Measurements from ENCODE around the gene LZTR1. TPM values are rescaled to one million over a fixed set of nuclear protein-coding genes. Genes with fewer than 3 reads are reported as not detected.
A peak's percentile ranks its signal among the peaks of the same experiment; 100 is the strongest.
"Not testable (repeated sequence)": the region's sequence is repeated elsewhere in the genome, so short reads cannot be mapped to it uniquely, and the experiment has no call there.

Gene LZTR1
- total RNA-seq, 1 donor from 2014 or later = 72.8 TPM

GRCh38 chr22:21043860-21044535 is 61.9 kb downstream of the LZTR1 start:
- no peak for TF ChIP-seq CTCF (IDR thresholded peaks at IDR 0.05)
- H3K27ac ChIP-seq = no peak overlapping the region

GRCh38 chr22:21044931-21045584 is 63.0 kb downstream of the LZTR1 start:
- Histone ChIP-seq H3K4me3 (peak overlapping the region; percentile 37 to 41), H3K36me3 (no peaks in the 10 kb centered on the region), H3K27ac (no peak overlapping the region), H3K9me3 (no peaks in the 10 kb centered on the region), H3K4me1 (peaks cover 7 to 15% of the 10 kb centered on the region in 2 donors), H3K27me3 (no peaks in the 10 kb centered on the region)
- intact Hi-C loops (cut with DNase I) = loop anchor here (2.0 to 10.0 kb wide), 2 partner anchors 42 to 620 kb away; partner anchors contain the start of genes PPIL2 and THAP7
- TF ChIP-seq CTCF (IDR thresholded peaks at IDR 0.05) = no peak
- peak in 1 of 2 donors; percentile 72 for DNase-seq (ENCODE audit: low spot score in 2 of 2)

More at GRCh38 chr22:21043860-21044535, 61.9 kb downstream of the LZTR1 start:
- Histone ChIP-seq H3K4me1 (peaks cover 7 to 15% of the 10 kb centered on the region in 2 donors), H3K4me3 (peak overlapping the region in 1 of 2 donors; percentile 41), H3K36me3 (no peaks in the 10 kb centered on the region), H3K9me3 (no peaks in the 10 kb centered on the region), H3K27me3 (no peaks in the 10 kb centered on the region)
- intact Hi-C loops (cut with DNase I) = loop anchor here (2.0 to 10.0 kb wide), 2 partner anchors 41 to 621 kb away; partner anchors contain the start of genes PPIL2 and THAP7
- no peak for DNase-seq (ENCODE audit: low spot score in 2 of 2)

- Histone ChIP-seq H3K9me3 (no peaks in the 10 kb centered on the region), H3K4me1 (peaks cover 7 to 15% of the 10 kb centered on the region in 2 donors), H3K27ac (no peak within 1 kb of the TSS), H3K4me3 (peak within 1 kb of the TSS; percentile 37 to 41), H3K27me3 (no peaks in the 10 kb centered on the region), H3K36me3 (no peaks in the 10 kb centered on the region)
- intact Hi-C loops (cut with DNase I) = loop anchor here (2.0 to 10.0 kb wide), 2 partner anchors 43 to 619 kb away; partner anchors contain the start of genes PPIL2 and THAP7
- DNase-seq (ENCODE audit: low spot score in 2 of 2) = peak; percentile 62 to 89
- no peak for TF ChIP-seq CTCF (IDR thresholded peaks at IDR 0.05)
Measured at GRCh38 chr22:21045585-21046294, 63.6 kb downstream of the LZTR1 start, which contains the start of gene LRRC74B. LRRC74B (plus strand) TSS chr22:21045946; CDS start chr22:21045987, 41 bp downstream.

GRCh38 chr22:21047035-21047661 is 65.1 kb downstream of the LZTR1 start:
- no peak overlapping the region for H3K27ac ChIP-seq
- TF ChIP-seq CTCF (IDR thresholded peaks at IDR 0.05) = no peak
- no peak overlapping the region for H3K4me3 ChIP-seq
- H3K36me3 ChIP-seq = no peaks in the 10 kb centered on the region
- H3K4me1 ChIP-seq = peaks cover 7 to 15% of the 10 kb centered on the region in 2 donors
- no peaks in the 10 kb centered on the region for H3K9me3 ChIP-seq
- H3K27me3 ChIP-seq = no peaks in the 10 kb centered on the region
- intact Hi-C loops (cut with DNase I) = loop anchor here (10.0 kb wide), 1 partner anchor 618 kb away; the partner anchor contains the start of gene PPIL2
- no peak for DNase-seq (ENCODE audit: low spot score in 2 of 2)

GRCh38 chr22:21047730-21048129 is 65.6 kb downstream of the LZTR1 start:
- Histone ChIP-seq H3K27ac (no peak overlapping the region), H3K4me1 (peaks cover 7 to 15% of the 10 kb centered on the region in 2 donors), H3K36me3 (no peaks in the 10 kb centered on the region), H3K27me3 (no peaks in the 10 kb centered on the region), H3K4me3 (no peak overlapping the region), H3K9me3 (no peaks in the 10 kb centered on the region)
- TF ChIP-seq CTCF (IDR thresholded peaks at IDR 0.05) = no peak
- no peak for DNase-seq (ENCODE audit: low spot score in 2 of 2)
- intact Hi-C loops (cut with DNase I) = loop anchor here (10.0 kb wide), 1 partner anchor 617 kb away; the partner anchor contains the start of gene PPIL2

- not testable (repeated sequence) for H3K36me3 ChIP-seq; H3K9me3 ChIP-seq; DNase-seq (ENCODE audit: low spot score in 2 of 2); H3K27me3 ChIP-seq; H3K27ac ChIP-seq; H3K4me3 ChIP-seq
- intact Hi-C loops (cut with DNase I) = loop anchor here (10.0 kb wide), 1 partner anchor 616 kb away; the partner anchor contains the start of gene PPIL2
- H3K4me1 ChIP-seq = peaks cover 7 to 15% of the 10 kb centered on the region in 2 donors
Measured at GRCh38 chr22:21048448-21048847, 66.4 kb downstream of the LZTR1 start.

All from ascending aorta (tissue), 2 donors.